ENCODE data around the gene CMTM6. TPM values are rescaled to one million over a fixed set of nuclear protein-coding genes. Genes with fewer than 3 reads are reported as not detected.
A peak's percentile ranks its signal among the peaks of the same experiment; 100 is the strongest.

The CMTM6 gene
- total RNA-seq, 6 donors from 2014 or later = 16.8 to 86.0 (median 61.3) TPM

- Histone ChIP-seq H3K4me1 (no peaks in the 10 kb centered on the region), H3K27me3 (no peaks in the 10 kb centered on the region), H3K9me3 (no peaks in the 10 kb centered on the region), H3K4me3 (no peak overlapping the region), H3K27ac (peak overlapping the region in 1 of 4 donors; percentile 11), H3K36me3 (peaks cover 0 to 12% (median 3%) of the 10 kb centered on the region in 4 donors)
- WGBS, 2 donors = 72 to 74% methylated on average over 2 of the region's 2 CpGs
- DNase-seq (no peak), ATAC-seq (ENCODE audit: low FRiP score in 2 of 2) (no peak)
- TF ChIP-seq EP300 (IDR thresholded peaks at IDR 0.05) (no peak), CTCF (IDR thresholded peaks at IDR 0.05) (no peak), POLR2A (IDR thresholded peaks at IDR 0.05) (no peak), POLR2AphosphoS5 (IDR thresholded peaks at IDR 0.05) (no peak)
Observed at GRCh38 chr3:32544894-32545293, 42.2 kb upstream of the CMTM6 start.

DNA sequence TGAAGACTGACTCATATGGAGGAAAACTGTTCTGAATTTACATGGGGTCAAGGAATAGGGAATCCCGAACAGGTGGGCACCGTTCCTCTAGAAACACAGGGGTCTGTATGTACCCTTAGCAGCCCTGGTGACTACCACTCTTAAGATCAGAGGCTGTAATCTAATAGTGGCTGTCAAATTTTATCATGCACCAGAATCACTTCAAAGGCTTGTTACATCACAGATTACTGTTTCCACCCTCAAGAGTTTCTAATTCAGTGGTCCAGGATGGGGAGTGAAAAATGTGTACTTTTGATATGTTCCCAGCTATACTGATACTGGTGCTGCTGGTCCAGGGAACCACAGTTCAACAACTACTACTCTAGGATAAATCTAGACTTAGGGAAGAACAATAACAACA lies 40.2 kb upstream of the CMTM6 start:
- Histone ChIP-seq H3K4me1 (no peaks in the 10 kb centered on the region), H3K36me3 (peaks cover 0 to 24% (median 6%) of the 10 kb centered on the region in 4 donors), H3K27me3 (no peaks in the 10 kb centered on the region), H3K4me3 (no peak overlapping the region), H3K9me3 (no peaks in the 10 kb centered on the region), H3K27ac (no peak overlapping the region)
- no peak for DNase-seq
- 87 to 93% methylated on average over 2 of the region's 2 CpGs for WGBS, 2 donors
- no peak for ATAC-seq (ENCODE audit: low FRiP score in 2 of 2)
- TF ChIP-seq POLR2AphosphoS5 (IDR thresholded peaks at IDR 0.05) = no peak

DNA sequence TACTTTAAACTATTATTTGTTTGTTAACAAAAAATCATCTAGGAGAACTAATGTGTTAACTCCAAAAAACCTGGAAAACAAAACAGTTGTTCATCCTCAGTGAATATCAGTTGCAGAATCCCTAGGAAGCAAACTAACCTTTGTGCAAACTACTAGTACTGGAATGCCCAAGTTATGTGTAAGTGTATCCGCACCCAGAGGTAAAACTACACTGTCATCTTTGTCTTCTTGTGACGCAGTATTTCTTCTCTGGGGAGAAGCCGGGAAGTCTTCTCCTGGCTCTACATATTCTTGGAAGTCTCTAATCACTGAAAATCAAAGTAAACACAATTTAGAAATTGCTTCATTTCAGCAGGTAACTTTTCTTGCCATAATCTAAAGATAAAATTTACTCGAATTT lies 38.2 kb upstream of the CMTM6 start:
- H3K4me1 ChIP-seq = no peaks in the 10 kb centered on the region
- H3K4me3 ChIP-seq = no peak overlapping the region
- TF ChIP-seq EP300 (IDR thresholded peaks at IDR 0.05) (no peak), CTCF (IDR thresholded peaks at IDR 0.05) (no peak), POLR2A (IDR thresholded peaks at IDR 0.05) (no peak), POLR2AphosphoS5 (IDR thresholded peaks at IDR 0.05) (no peak)
- DNase-seq = no peak
- no peaks in the 10 kb centered on the region for H3K9me3 ChIP-seq
- ATAC-seq (ENCODE audit: low FRiP score in 2 of 2) = no peak
- 84 to 91% methylated on average over 4 of the region's 4 CpGs for WGBS, 2 donors
- H3K27ac ChIP-seq = no peak overlapping the region
- H3K36me3 ChIP-seq = peaks cover 0 to 24% (median 8%) of the 10 kb centered on the region in 4 donors
- H3K27me3 ChIP-seq = no peaks in the 10 kb centered on the region

GRCh38 chr3:32532434-32532833 lies 29.8 kb upstream of the CMTM6 start:
- 96 to 100% methylated on average over 1 of the region's 1 CpG for WGBS, 2 donors
- TF ChIP-seq CTCF (IDR thresholded peaks at IDR 0.05) (no peak), POLR2AphosphoS5 (IDR thresholded peaks at IDR 0.05) (no peak), EP300 (IDR thresholded peaks at IDR 0.05) (no peak), POLR2A (IDR thresholded peaks at IDR 0.05) (no peak)
- no peak overlapping the region for H3K4me3 ChIP-seq
- ATAC-seq (ENCODE audit: low FRiP score in 2 of 2) (no peak), DNase-seq (no peak)
- no peaks in the 10 kb centered on the region for H3K4me1 ChIP-seq
- H3K27me3 ChIP-seq = no peaks in the 10 kb centered on the region
- H3K36me3 ChIP-seq = peaks cover 13 to 57% (median 23%) of the 10 kb centered on the region in 4 donors
- H3K9me3 ChIP-seq = no peaks in the 10 kb centered on the region
- no peak overlapping the region for H3K27ac ChIP-seq

GRCh38 chr3:32531010-32531647 lies 28.5 kb upstream of the CMTM6 start:
- no peak for TF ChIP-seq POLR2A (IDR thresholded peaks at IDR 0.05)
- no peak for DNase-seq
- Histone ChIP-seq H3K36me3 (peaks cover 24 to 70% (median 34%) of the 10 kb centered on the region in 4 donors), H3K27ac (no peak overlapping the region), H3K9me3 (no peaks in the 10 kb centered on the region), H3K4me3 (no peak overlapping the region), H3K4me1 (no peaks in the 10 kb centered on the region), H3K27me3 (no peaks in the 10 kb centered on the region)
- no peak for ATAC-seq (ENCODE audit: low FRiP score in 2 of 2)

- no peaks in the 10 kb centered on the region for H3K4me1 ChIP-seq
- no peaks in the 10 kb centered on the region for H3K27me3 ChIP-seq
- peaks cover 25 to 63% (median 32%) of the 10 kb centered on the region in 4 donors for H3K36me3 ChIP-seq
- ATAC-seq (ENCODE audit: low FRiP score in 2 of 2) = no peak
- H3K9me3 ChIP-seq = no peaks in the 10 kb centered on the region
- DNase-seq = no peak
- H3K27ac ChIP-seq = no peak overlapping the region
- TF ChIP-seq CTCF (IDR thresholded peaks at IDR 0.05) (no peak), EP300 (IDR thresholded peaks at IDR 0.05) (no peak), POLR2AphosphoS5 (IDR thresholded peaks at IDR 0.05) (no peak), POLR2A (IDR thresholded peaks at IDR 0.05) (no peak)
- no peak overlapping the region for H3K4me3 ChIP-seq
Observed at GRCh38 chr3:32525720-32526119, 23.1 kb upstream of the CMTM6 start.

Measured in upper lobe of left lung (tissue), 6 donors.